HCT116 (cell line): Measurements from ENCODE around the gene C3orf20. TPM values are rescaled to one million over a fixed set of nuclear protein-coding genes. Genes with fewer than 3 reads are reported as not detected.

ENCODE experiments used
- ATAC-seq: fragments of 200-7000 bp; cut with Tn5 transposase; 2 replicates; pipeline ENCODE4 v1.9.1; 2020; ENCODE audit warnings: mild to moderate bottlenecking, moderate library complexity
- BruUV-seq: library from RNA; stranded (reverse); fragments of 400-500 nt; replicated peaks from 2 replicates; lab custom pipeline; 2021; lab: Mats Ljungman, UMichigan
- CTCF ChIA-PET: fragments of 300-600 bp; sonication (Branson Sonifier 250); formaldehyde crosslinking; loops from one replicate; lab custom pipeline; 2021; ENCODE audit warnings: antibody characterized with exemption; lab: Charles Lee
- POLR2A ChIA-PET: fragments of 300-600, 350-600 bp; sonication (Branson Sonifier 250); formaldehyde crosslinking; loops from one replicate; lab custom pipeline; 2021; ENCODE audit warnings: antibody characterized with exemption; lab: Charles Lee
- RAD21 ChIA-PET, 2 experiments: fragments of 300-600 bp; sonication (Branson Sonifier 250); formaldehyde crosslinking; loops; one replicate each; lab custom pipeline; 2023; ENCODE audit warnings: low total read pairs in 2 of 2; ENCODE audit not compliant: uncharacterized antibody in 2 of 2, unreplicated experiment in 2 of 2, low non-redundant PET in 1 of 2; lab: Charles Lee
- DNase-seq: peaks from one replicate; pipeline ENCODE4 v3.0.0-alpha.2; 2010; ENCODE audit warnings: low read depth, low spot score
- H2AFZ ChIP-seq: fragments of 200-600 bp; shearing (Covaris generic), sonication (generic); 2 replicates; pipeline ENCODE4 v1.6.1; 2017; ENCODE audit warnings: low read depth, mixed run types, mixed read lengths, antibody characterized with exemption, low read length; ENCODE audit not compliant: poor library complexity, severe bottlenecking
- H3K27ac ChIP-seq: 2 replicates; pipeline ENCODE4 v1.5.1; 2012; ENCODE audit warnings: low read depth, low read length
- H3K27me3 ChIP-seq: fragments of 200-600 bp; sonication (generic); 2 replicates; pipeline ENCODE4 v1.6.1; 2016; ENCODE audit warnings: mixed run types, low read length, mixed read lengths; ENCODE audit not compliant: insufficient read depth
- H3K36me3 ChIP-seq, 2 experiments: fragments of 200-500 bp in 1 of 2; fragments of 200-600 bp in 1 of 2; sonication (Bioruptor generic) in 1 of 2; sonication (generic) in 1 of 2; 2 replicates each; pipeline versions ENCODE4 v1.5.1 to v1.6.1; 2014 to 2016; ENCODE audit warnings: low read length in 2 of 2, inconsistent platforms in 1 of 2, mixed read lengths in 1 of 2, mixed run types in 1 of 2; ENCODE audit not compliant: insufficient read depth in 2 of 2, control insufficient read depth in 1 of 2
- H3K4me1 ChIP-seq, 2 experiments: fragments of 200-600 bp in 1 of 2; sonication (generic) in 1 of 2; 2 replicates each; pipeline versions ENCODE4 v1.5.1 to v1.6.1; 2012 to 2017; ENCODE audit warnings: low read length in 2 of 2, inconsistent platforms in 1 of 2, mild to moderate bottlenecking in 1 of 2, mixed read lengths in 1 of 2, mixed run types in 1 of 2, moderate library complexity in 1 of 2; ENCODE audit not compliant: insufficient read depth in 2 of 2, control insufficient read depth in 1 of 2
- H3K4me2 ChIP-seq: fragments of 200-600 bp; sonication (generic); 2 replicates; pipeline ENCODE4 v1.6.1; 2017; ENCODE audit warnings: mixed run types, low read length, mixed read lengths
- H3K4me3 ChIP-seq, 2 experiments: fragments of 200-600 bp in 1 of 2; sonication (generic) in 1 of 2; replicated peaks in 1 of 2; 2 replicates each; pipeline ENCODE4 v1.5.1; 2011 to 2016; ENCODE audit warnings: low read length in 2 of 2, control low read depth in 1 of 2, low read depth in 1 of 2, mild to moderate bottlenecking in 1 of 2, mixed read lengths in 1 of 2, mixed run types in 1 of 2
- H3K79me2 ChIP-seq: fragments of 200-600 bp; sonication (generic); 2 replicates; pipeline ENCODE4 v1.6.1; 2017; ENCODE audit warnings: mild to moderate bottlenecking, mixed run types, low read length, moderate library complexity, mixed read lengths; ENCODE audit not compliant: insufficient read depth
- H3K9ac ChIP-seq: fragments of 200-600 bp; sonication (generic); 2 replicates; pipeline ENCODE4 v1.6.1; 2016; ENCODE audit warnings: low read length, mixed read lengths
- H3K9me2 ChIP-seq: fragments of 200-600 bp; sonication (generic), shearing (Covaris generic); 2 replicates; pipeline ENCODE4 v1.6.1; 2017; ENCODE audit warnings: mixed run types, mild to moderate bottlenecking, moderate library complexity; ENCODE audit not compliant: insufficient read depth
- H3K9me3 ChIP-seq, 2 experiments: fragments of 200-500 bp in 1 of 2; fragments of 200-600 bp in 1 of 2; sonication (Bioruptor generic) in 1 of 2; sonication (generic) in 1 of 2; 2 replicates each; pipeline ENCODE4 v1.6.1; 2014 to 2017; ENCODE audit warnings: low read length in 2 of 2, mixed read lengths in 2 of 2, inconsistent platforms in 1 of 2, low read depth in 1 of 2, mild to moderate bottlenecking in 1 of 2, mixed run types in 1 of 2, moderate library complexity in 1 of 2; ENCODE audit not compliant: control insufficient read depth in 1 of 2, insufficient read depth in 1 of 2
- H4K20me1 ChIP-seq: fragments of 200-600 bp; sonication (generic), shearing (Covaris generic); 2 replicates; pipeline ENCODE4 v1.6.1; 2017; ENCODE audit warnings: mixed run types, mild to moderate bottlenecking, moderate library complexity; ENCODE audit not compliant: insufficient read depth
- ATF3 ChIP-seq: IDR thresholded peaks from 2 replicates; pipeline ENCODE4 v1.6.1; 2012
- CBX3 ChIP-seq: IDR thresholded peaks from 2 replicates; pipeline ENCODE4 v1.6.1; 2012; ENCODE audit warnings: low read depth
- CEBPB ChIP-seq: IDR thresholded peaks from 2 replicates; pipeline ENCODE4 v1.6.1; 2012; ENCODE audit warnings: low read depth
- EGR1 ChIP-seq: IDR thresholded peaks from 2 replicates; pipeline ENCODE4 v1.6.1; 2012; ENCODE audit warnings: low read depth
- FOSL1 ChIP-seq: IDR thresholded peaks from 2 replicates; pipeline ENCODE4 v1.6.1; 2012; ENCODE audit warnings: low read depth
- MAX ChIP-seq: IDR thresholded peaks from 2 replicates; pipeline ENCODE4 v1.6.1; 2012
- POLR2A ChIP-seq: IDR thresholded peaks from 2 replicates; pipeline ENCODE4 v1.7.0; 2011; ENCODE audit warnings: borderline replicate concordance; ENCODE audit not compliant: insufficient read depth, insufficient read length; ENCODE audit errors: extremely low read depth
- RAD21 ChIP-seq: IDR thresholded peaks from 2 replicates; pipeline ENCODE4 v1.6.1; 2012; ENCODE audit warnings: low read depth, mild to moderate bottlenecking
- REST ChIP-seq: IDR thresholded peaks from 2 replicates; pipeline ENCODE4 v1.6.1; 2012; ENCODE audit warnings: low read depth
- SIN3A ChIP-seq: IDR thresholded peaks from 2 replicates; pipeline ENCODE4 v1.6.1; 2012; ENCODE audit warnings: low read depth
- SP1 ChIP-seq: IDR thresholded peaks from 2 replicates; pipeline ENCODE4 v1.6.1; 2012; ENCODE audit warnings: low read depth
- SRF ChIP-seq: IDR thresholded peaks from 2 replicates; pipeline ENCODE4 v1.6.1; 2012; ENCODE audit warnings: low read depth
- TCF7L2 ChIP-seq: IDR thresholded peaks from 2 replicates; pipeline ENCODE4 v1.7.0; 2011; ENCODE audit warnings: borderline replicate concordance, inconsistent platforms; ENCODE audit not compliant: insufficient read depth, insufficient read length; ENCODE audit errors: extremely low read depth
- YY1 ChIP-seq: IDR thresholded peaks from 2 replicates; pipeline ENCODE4 v1.6.1; 2011; ENCODE audit warnings: low read length, low read depth, moderate library complexity, mild to moderate bottlenecking; ENCODE audit not compliant: insufficient replicate concordance; ENCODE audit errors: extremely low read depth
- ZFX ChIP-seq: fragments of 450-650 bp; IDR thresholded peaks from 2 replicates; pipeline ENCODE4 v1.6.1; 2017
- ZNF274 ChIP-seq: fragments of 200-500 bp; sonication (Bioruptor generic); IDR thresholded peaks from 2 replicates; pipeline ENCODE4 v1.6.1; 2014; ENCODE audit warnings: mild to moderate bottlenecking, low read depth, low read length, inconsistent platforms
- intact Hi-C: fragments of 100-400 bp; cut with micrococcal nuclease; formaldehyde crosslinking; loops from 2 replicates; pipeline ENCODE4 v1.10.0; 2022
- total RNA-seq: library from RNA; stranded (reverse); gene quantifications from one replicate; pipeline ENCODE4 v1.2.1, GENCODE V29; 2021; ENCODE audit not compliant: unreplicated experiment
- TF ChIP-seq, protein P1 (sequence below), 3 experiments: fragments of 200-600 bp in 1 of 3; sonication (generic) in 1 of 3; IDR thresholded peaks in 2 of 3; conservative IDR thresholded peaks in 1 of 3; 2 replicates each; pipeline ENCODE4 v1.5.1; 2012 to 2017; ENCODE audit warnings: low read depth in 2 of 3, low read length in 2 of 3, antibody characterized with exemption in 1 of 3, borderline replicate concordance in 1 of 3, control low read depth in 1 of 3, mild to moderate bottlenecking in 1 of 3, mixed read lengths in 1 of 3, mixed run types in 1 of 3, moderate library complexity in 1 of 3; ENCODE audit not compliant: insufficient read depth in 1 of 3

Gene C3orf20
- total RNA-seq, 1 experiment from 2014 or later: 0.20 TPM

DNA sequence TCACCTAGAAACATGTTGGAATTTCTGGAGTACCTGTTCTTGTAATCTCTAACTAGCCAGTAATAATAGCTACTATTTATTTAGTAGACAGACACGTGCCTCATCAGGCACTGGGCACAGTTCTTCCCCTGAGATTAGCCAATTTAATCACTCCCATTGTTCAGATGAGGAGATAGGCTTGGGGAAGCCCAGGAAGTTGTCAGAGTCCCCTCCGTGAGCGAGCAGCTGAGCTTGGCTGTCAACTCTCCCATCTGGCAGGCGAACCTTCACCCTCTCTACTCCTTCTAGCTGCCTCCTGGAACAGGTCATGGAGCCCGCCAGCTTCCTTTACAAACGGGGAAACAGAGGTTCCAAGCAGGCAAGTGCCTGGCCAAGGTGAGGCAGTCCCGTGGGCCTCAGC is 112.7 kb downstream of the C3orf20 start:
- BruUV-seq: no TSS peak
- POLR2A ChIA-PET: no interaction called here
- CTCF ChIA-PET: interaction anchor here (0.7 to 0.9 kb wide), 2 partner anchors 133 to 135 kb away, joined by 3 read pairs; no protein-coding TSS in a partner anchor

GRCh38 chr3:14788644-14789043 is 113.7 kb downstream of the C3orf20 start:
- DNase-seq (no peak), ATAC-seq (no peak)
- ChIA-PET RAD21 (no interaction called here), CTCF (interaction anchor here (1.0 to 1.1 kb wide), 2 partner anchors 8 to 132 kb away, joined by 3 to 5 read pairs; no protein-coding TSS in a partner anchor), POLR2A (no interaction called here)
- Histone ChIP-seq H3K27ac (no peak overlapping the region), H2AFZ (no peak overlapping the region), H3K27me3 (no peaks in the 10 kb centered on the region), H3K79me2 (no peaks in the 10 kb centered on the region), H3K4me1 (peaks cover 0 to 8% of the 10 kb centered on the region in 2 experiments; a peak in 1 of 4 replicates), H3K4me2 (no peak overlapping the region), H3K9ac (no peak overlapping the region), H4K20me1 (no peaks in the 10 kb centered on the region), H3K9me3 (no peaks in the 10 kb centered on the region), H3K9me2 (no peaks in the 10 kb centered on the region), H3K4me3 (no peak overlapping the region), H3K36me3 (no peaks in the 10 kb centered on the region)
- intact Hi-C loops: no loop called here
- no TSS peak for BruUV-seq
- TF ChIP-seq YY1 (no peak), RAD21 (no peak), ZNF274 (no peak), POLR2A (no peak), ZFX (no peak), SIN3A (no peak), REST (no peak), CBX3 (no peak), ATF3 (no peak), SRF (no peak), TCF7L2 (no peak), FOSL1 (no peak), MAX (no peak), CEBPB (no peak), SP1 (no peak)
- TF ChIP-seq, protein P1, sequence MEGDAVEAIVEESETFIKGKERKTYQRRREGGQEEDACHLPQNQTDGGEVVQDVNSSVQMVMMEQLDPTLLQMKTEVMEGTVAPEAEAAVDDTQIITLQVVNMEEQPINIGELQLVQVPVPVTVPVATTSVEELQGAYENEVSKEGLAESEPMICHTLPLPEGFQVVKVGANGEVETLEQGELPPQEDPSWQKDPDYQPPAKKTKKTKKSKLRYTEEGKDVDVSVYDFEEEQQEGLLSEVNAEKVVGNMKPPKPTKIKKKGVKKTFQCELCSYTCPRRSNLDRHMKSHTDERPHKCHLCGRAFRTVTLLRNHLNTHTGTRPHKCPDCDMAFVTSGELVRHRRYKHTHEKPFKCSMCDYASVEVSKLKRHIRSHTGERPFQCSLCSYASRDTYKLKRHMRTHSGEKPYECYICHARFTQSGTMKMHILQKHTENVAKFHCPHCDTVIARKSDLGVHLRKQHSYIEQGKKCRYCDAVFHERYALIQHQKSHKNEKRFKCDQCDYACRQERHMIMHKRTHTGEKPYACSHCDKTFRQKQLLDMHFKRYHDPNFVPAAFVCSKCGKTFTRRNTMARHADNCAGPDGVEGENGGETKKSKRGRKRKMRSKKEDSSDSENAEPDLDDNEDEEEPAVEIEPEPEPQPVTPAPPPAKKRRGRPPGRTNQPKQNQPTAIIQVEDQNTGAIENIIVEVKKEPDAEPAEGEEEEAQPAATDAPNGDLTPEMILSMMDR (IDR thresholded peaks at IDR 0.05 in 2 of 3, conservative IDR thresholded peaks at IDR 0.05 in 1 of 3; ENCODE audit: borderline replicate concordance in 1 of 3, insufficient read depth in 1 of 3, low read depth in 2 of 3, low read length in 2 of 3): no peak

More for the DNA sequence above, 112.7 kb downstream of the C3orf20 start:
- H3K27me3 ChIP-seq: no peaks in the 10 kb centered on the region
- H3K27ac ChIP-seq: no peak overlapping the region
- RAD21 ChIA-PET: no interaction called here
- peaks cover 0 to 8% of the 10 kb centered on the region in 2 experiments; a peak in 1 of 4 replicates for H3K4me1 ChIP-seq
- no peak overlapping the region for H2AFZ ChIP-seq
- no peak for DNase-seq
- H3K79me2 ChIP-seq: no peaks in the 10 kb centered on the region
- H3K4me2 ChIP-seq: no peak overlapping the region
- ATAC-seq: no peak
- TF ChIP-seq EGR1 (no peak), SIN3A (no peak)
- no peaks in the 10 kb centered on the region for H3K9me2 ChIP-seq
- H3K9me3 ChIP-seq: no peaks in the 10 kb centered on the region
- no peak overlapping the region for H3K4me3 ChIP-seq
- no peaks in the 10 kb centered on the region for H4K20me1 ChIP-seq
- H3K9ac ChIP-seq: no peak overlapping the region
- intact Hi-C loops: no loop called here
- no peaks in the 10 kb centered on the region for H3K36me3 ChIP-seq
